GM11168 (cell line): ENCODE measurements around the gene MICAL3.
"Not testable (repeated sequence)": the region's sequence is repeated elsewhere in the genome, so short reads cannot be mapped to it uniquely, and the experiment has no call there.

Source experiments
- in situ Hi-C: fragments of 300-500 bp; cut with MboI; formaldehyde crosslinking; loops from one replicate; pipeline ENCODE4 v1.12.0; 2022; ENCODE audit warnings: low sequenced_read_pairs; ENCODE audit not compliant: unreplicated experiment

The MICAL3 gene

GRCh38 chr22:18035751-18036150 is 11.4 kb upstream of the MICAL3 start:
- in situ Hi-C loops, result no loop called here

- in situ Hi-C loops, result no loop called here
Observed at GRCh38 chr22:18034076-18034475, 9.7 kb upstream of the MICAL3 start.

DNA sequence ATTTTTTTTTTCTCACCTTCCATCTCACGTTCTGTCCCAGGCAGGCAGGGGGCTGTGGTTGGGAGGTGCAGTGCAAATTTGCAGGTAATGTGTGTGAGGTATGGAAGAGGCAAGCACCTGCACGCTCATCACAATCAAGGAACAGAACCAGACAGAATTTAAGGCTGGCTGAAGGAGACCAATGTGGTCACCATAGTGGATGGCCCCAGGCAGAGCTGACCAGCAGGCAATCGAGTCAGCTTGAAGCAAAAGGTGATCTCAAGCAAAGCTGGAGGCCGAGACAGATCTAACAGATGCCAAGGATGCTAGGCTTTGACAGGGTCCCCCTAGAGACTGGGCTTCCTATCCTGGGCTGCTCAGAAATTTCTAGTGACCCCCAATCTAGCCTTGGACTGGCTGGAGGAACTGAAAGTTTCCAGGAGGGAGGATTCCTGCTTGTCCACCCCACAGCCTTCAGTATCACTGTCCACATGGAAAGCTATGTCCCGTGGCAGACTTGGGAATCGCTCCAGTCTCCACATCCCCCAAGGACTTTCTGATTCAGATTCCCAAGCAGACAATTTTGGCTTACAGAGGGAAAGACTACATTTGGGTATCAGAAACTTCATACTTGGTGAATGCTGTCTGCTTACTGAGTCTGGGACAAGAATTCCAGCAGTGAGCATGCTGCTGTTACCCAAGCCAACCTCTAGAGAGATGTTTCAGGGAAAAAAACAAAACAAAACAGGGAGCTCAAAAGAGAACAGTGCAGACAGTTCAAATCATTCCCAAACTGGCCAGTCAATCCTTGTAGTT is 9.0 kb upstream of the MICAL3 start:
- in situ Hi-C loops, result no loop called here

GRCh38 chr22:18032455-18033101 is 8.2 kb upstream of the MICAL3 start:
- in situ Hi-C loops, result no loop called here

- in situ Hi-C loops, result no loop called here
Observed at GRCh38 chr22:18031695-18032454, 7.5 kb upstream of the MICAL3 start.

GRCh38 chr22:18029686-18030267 is 5.4 kb upstream of the MICAL3 start:
- in situ Hi-C loops, result no loop called here

- in situ Hi-C loops, result no loop called here
Observed at GRCh38 chr22:18028817-18029527, 4.6 kb upstream of the MICAL3 start.

- in situ Hi-C loops, result not testable (repeated sequence)
Observed at GRCh38 chr22:18025898-18026297, 1.5 kb upstream of the MICAL3 start.

- in situ Hi-C loops, result no loop called here
Observed at GRCh38 chr22:18024956-18025720, 777 bp upstream of the MICAL3 start.

DNA sequence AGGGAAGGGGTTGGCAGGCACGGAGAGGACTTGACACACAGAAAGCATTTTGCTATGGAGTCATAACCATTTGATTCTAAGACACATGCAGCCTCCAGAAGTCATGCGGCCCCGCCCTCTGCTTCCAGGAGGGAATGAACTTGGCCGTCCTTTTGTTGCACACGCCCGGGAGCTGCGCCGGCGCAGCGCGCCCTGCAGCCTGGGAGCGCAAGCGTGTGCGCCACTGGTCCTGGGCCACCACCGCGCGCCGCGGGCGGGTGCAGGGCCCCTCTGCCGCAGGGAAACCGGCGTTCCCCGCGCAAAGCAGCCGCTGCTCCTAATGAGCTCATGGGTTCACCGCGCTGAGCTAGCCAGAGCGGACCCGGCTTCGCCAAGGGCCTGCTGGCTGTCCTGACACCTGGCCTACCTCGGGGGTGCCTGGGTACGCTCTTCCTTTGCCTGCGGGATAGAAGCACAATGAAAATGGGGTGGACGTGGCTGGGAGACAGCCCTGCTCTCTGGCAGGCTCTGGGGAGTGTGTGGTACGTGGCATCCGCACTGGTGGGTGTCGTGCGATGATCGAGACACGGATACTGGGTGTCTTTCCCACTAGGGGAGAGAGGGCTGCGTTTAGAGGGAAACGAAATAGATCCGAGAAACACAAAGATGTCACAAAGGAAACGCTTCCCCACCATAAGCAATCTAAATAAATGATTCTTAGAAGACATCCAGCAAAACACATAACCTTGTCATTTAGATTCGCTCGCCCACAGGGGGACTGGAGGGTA is 669 bp downstream of the MICAL3 start:
- in situ Hi-C loops, result no loop called here

DNA sequence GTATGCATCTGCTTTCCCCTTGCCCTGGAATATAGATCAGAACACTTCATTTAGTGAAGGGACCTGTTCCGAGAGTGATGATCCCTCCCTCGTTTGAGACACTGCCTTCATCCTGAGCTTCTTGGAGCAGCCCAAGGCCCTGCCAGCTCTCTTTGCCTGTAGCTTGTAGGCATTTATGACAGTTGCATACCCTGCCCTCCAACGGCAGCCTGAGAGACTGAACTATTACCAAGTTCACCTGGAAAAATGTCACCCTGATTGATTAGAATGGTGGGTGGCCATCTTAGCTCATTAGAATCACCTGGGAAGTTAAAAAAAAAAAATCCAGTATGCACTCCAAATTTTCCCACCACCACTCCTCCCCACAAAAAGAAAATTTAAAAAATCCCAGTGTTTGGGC is 1.5 kb downstream of the MICAL3 start:
- in situ Hi-C loops, result no loop called here

DNA sequence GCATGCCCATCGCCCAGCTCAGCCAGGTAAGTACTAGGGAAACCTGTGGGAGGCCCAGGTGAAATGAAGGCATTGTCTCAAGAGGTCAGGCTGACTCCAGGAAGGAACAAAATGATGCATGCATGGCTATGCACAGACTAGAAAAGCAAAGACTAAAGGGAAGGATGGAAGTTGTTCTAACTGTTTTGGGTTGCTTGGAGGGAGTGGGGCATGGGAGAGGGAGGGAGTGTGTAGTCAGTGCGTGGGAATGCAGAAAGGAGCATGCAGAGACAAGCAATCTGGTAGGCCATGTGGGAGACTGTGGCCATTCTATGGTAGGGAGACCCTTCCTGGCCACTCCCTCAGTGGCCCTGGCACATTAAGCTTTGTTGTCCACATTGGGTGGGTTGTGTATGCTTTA is 2.9 kb downstream of the MICAL3 start:
- in situ Hi-C loops, result no loop called here

DNA sequence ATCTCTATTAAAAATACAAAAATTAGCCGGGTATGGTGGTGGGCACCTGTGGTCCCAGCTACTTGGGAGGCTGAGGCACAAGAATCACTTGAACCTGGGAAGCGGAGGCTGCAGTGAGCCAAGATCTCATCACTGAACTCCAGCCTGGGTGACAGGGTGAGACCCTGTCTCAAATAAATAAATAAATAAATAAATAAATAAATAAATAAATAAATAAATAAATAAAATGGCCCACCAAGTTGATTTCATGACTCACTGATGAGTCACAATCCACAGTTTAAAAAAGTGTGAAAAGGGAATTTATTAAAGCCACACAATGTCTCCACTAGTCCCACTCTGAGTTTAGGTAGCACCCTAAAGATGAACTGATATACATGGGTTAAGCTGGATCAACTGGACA is 3.6 kb downstream of the MICAL3 start:
- in situ Hi-C loops, result not testable (repeated sequence)

DNA sequence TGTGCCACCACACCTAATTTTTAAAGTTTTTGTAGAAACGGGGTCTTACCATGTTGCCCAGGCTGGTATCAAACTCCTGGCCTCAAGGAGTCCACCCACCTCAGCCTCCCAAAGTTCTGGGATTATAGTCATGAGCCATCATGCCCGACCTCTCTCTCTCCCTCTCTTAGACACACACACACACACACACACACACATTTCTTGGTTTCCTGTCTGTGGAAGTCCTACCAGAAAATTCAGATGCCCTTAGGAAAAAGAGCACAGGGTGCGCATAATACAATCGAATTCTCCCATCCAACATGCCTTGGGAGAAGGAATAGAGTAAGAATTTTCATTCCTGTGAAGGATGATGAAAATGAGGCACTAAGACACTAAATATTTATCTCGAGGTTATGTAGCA is 10.4 kb downstream of the MICAL3 start:
- in situ Hi-C loops, result no loop called here

DNA sequence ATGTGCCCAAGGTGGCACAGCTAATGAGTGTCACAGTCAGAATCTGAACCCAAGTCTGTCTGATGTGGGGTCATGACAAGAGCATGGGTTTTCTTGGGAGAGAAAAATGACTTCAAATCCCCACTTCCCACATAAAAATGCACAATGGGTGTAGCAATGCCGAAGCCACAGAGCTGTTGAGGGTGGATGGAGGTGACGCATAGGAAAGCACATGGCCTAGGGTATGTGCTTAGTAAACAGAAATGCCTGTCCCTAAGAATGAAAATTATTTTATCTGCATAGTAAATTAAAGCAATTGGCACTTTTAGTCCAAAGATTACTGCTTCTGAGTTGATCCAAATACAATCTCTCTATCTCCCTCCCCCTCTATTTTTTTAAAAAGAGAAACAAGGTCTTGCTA is 10.9 kb downstream of the MICAL3 start:
- in situ Hi-C loops, result no loop called here

GRCh38 chr22:18012531-18012930 is 11.8 kb downstream of the MICAL3 start:
- in situ Hi-C loops, result no loop called here

DNA sequence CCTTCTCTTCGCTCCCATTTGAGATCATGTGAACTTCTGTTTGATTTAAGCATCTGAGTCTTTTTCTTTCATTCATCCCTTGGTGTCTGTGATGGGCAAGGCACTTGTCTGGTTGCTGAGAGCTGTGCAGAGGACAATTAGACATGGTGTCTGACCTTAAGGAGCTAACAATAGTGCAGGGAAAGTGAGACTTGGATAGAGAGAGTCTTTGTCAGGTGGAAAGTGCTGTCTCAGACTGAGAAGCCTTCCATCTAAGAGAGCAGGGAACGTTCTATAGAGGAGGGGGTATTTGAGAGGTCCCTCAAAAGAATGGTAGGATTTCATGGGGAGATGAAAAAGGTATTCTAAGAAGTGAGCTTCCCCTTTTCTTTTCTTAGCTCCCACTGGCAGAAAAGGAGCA is 14.1 kb downstream of the MICAL3 start:
- in situ Hi-C loops, result no loop called here

DNA sequence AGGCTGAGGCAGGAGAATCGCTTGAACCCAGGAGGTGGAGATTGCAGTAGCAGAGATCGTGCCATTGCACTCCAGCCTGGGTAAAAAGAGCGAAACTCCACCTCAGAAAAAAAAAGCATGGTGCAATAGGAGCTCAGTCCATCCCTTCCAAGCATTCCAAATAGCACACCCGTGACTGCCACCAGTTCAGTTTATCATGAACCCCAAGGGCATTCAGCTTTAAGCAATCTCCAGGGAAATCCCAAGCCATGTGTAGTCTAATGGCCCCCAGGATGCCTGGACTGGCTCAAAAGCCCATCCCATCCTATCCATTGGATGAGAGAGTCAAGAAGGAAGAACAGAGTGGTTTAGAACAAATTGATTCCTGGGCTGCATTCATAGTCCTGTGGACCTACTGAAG is 16.2 kb downstream of the MICAL3 start:
- in situ Hi-C loops, result no loop called here
